Fibroblast of mammary gland (primary cell): ENCODE results near the gene SH3BGRL2.
"Not testable (repeated sequence)": the region's sequence is repeated elsewhere in the genome, so short reads cannot be mapped to it uniquely, and the experiment has no call there.

Experiments
- DNase-seq: peaks from one replicate; pipeline ENCODE4 v3.0.0-alpha.2; 2010; ENCODE audit warnings: low read depth
- H3K4me3 ChIP-seq: 2 replicates; pipeline ENCODE4 v1.5.1; 2011; ENCODE audit warnings: low read depth, mild to moderate bottlenecking, low read length, moderate library complexity; ENCODE audit not compliant: control insufficient read depth
- CTCF ChIP-seq: conservative IDR thresholded peaks from 2 replicates; pipeline ENCODE4 v1.5.1; 2011; ENCODE audit warnings: low read depth, low read length, inconsistent platforms; ENCODE audit not compliant: control insufficient read depth, insufficient read depth

The SH3BGRL2 gene

GRCh38 chr6:79657238-79657637 is 26.1 kb downstream of the SH3BGRL2 start:
- H3K4me3 ChIP-seq = no peak overlapping the region
- TF ChIP-seq CTCF = no peak
- DNase-seq = no peak

GRCh38 chr6:79663655-79664054 is 32.5 kb downstream of the SH3BGRL2 start:
- not testable (repeated sequence) for H3K4me3 ChIP-seq, DNase-seq

- no peak overlapping the region for H3K4me3 ChIP-seq
- no peak for TF ChIP-seq CTCF
- no peak for DNase-seq
These were observed 34.8 kb downstream of the SH3BGRL2 start for GRCh38 chr6:79665725-79666551.

GRCh38 chr6:79666634-79667033 is 35.5 kb downstream of the SH3BGRL2 start:
- no peak for DNase-seq
- no peak for TF ChIP-seq CTCF
- no peak overlapping the region for H3K4me3 ChIP-seq

GRCh38 chr6:79668381-79668780 is 37.3 kb downstream of the SH3BGRL2 start:
- TF ChIP-seq CTCF = no peak
- H3K4me3 ChIP-seq = no peak overlapping the region
- no peak for DNase-seq

GRCh38 chr6:79669766-79670165 is 38.6 kb downstream of the SH3BGRL2 start:
- no peak for TF ChIP-seq CTCF
- H3K4me3 ChIP-seq = no peak overlapping the region
- no peak for DNase-seq

- no peak overlapping the region for H3K4me3 ChIP-seq
- TF ChIP-seq CTCF = no peak
- no peak for DNase-seq
These were observed 39.7 kb downstream of the SH3BGRL2 start for GRCh38 chr6:79670789-79671188.
